H1 (cell line): ENCODE measurements around the gene STRIP2. TPM values are rescaled to one million over a fixed set of nuclear protein-coding genes. Genes with fewer than 3 reads are reported as not detected.

Experiments used
- CTCF ChIA-PET: fragments of 300-600 bp; sonication (Branson Sonifier 250); formaldehyde crosslinking; loops from one replicate; lab custom pipeline; 2021; ENCODE audit not compliant: partially characterized antibody; lab: Charles Lee
- POLR2A ChIA-PET: fragments of 300-600 bp; sonication (Branson Sonifier 250); formaldehyde crosslinking; loops from one replicate; lab custom pipeline; 2021; ENCODE audit warnings: inconsistent platforms; ENCODE audit not compliant: partially characterized antibody; lab: Charles Lee
- DNase-seq, 2 experiments: peaks; one replicate each; pipeline versions ENCODE4 v3.0.0 to v3.0.0-alpha.2; 2010 to 2022; ENCODE audit warnings: low spot score in 2 of 2, low read depth in 1 of 2, mixed read lengths in 1 of 2
- FAIRE-seq: peaks from 2 replicates; lab custom pipeline; 2011; peaks lifted over from hg19 to GRCh38; lab: Jason Lieb, UNC
- H2AFZ ChIP-seq: 2 replicates; pipeline ENCODE4 v1.8.1; 2012; ENCODE audit warnings: low read length, inconsistent platforms
- H2AK5ac ChIP-seq: 2 replicates; pipeline ENCODE4 v1.6.1; 2013; ENCODE audit warnings: low read depth, low read length
- H2BK120ac ChIP-seq: replicated peaks from 2 replicates; pipeline ENCODE3; 2013; ENCODE audit warnings: low read depth, low read length, inconsistent platforms
- H2BK12ac ChIP-seq: 2 replicates; pipeline ENCODE4 v1.6.1; 2013; ENCODE audit warnings: low read depth, low read length
- H2BK15ac ChIP-seq: 2 replicates; pipeline ENCODE4 v1.6.1; 2013; ENCODE audit warnings: low read length
- H2BK20ac ChIP-seq: 2 replicates; pipeline ENCODE4 v1.6.1; 2013; ENCODE audit warnings: low read length
- H2BK5ac ChIP-seq: 2 replicates; pipeline ENCODE4 v1.6.1; 2013; ENCODE audit warnings: low read depth, low read length
- H3K14ac ChIP-seq: 2 replicates; pipeline ENCODE4 v1.6.1; 2013; ENCODE audit warnings: inconsistent platforms; ENCODE audit not compliant: insufficient read length
- H3K18ac ChIP-seq: 2 replicates; pipeline ENCODE4 v1.6.1; 2013; ENCODE audit warnings: low read length; ENCODE audit errors: extremely low read depth
- H3K23ac ChIP-seq: 2 replicates; pipeline ENCODE4 v1.6.1; 2013; ENCODE audit warnings: inconsistent platforms; ENCODE audit not compliant: insufficient read length
- H3K23me2 ChIP-seq: 2 replicates; pipeline ENCODE4 v1.6.1; 2013; ENCODE audit warnings: low read depth, low read length
- H3K27ac ChIP-seq: 2 replicates; pipeline ENCODE4 v1.6.1; 2011; ENCODE audit warnings: low read depth, low read length, inconsistent platforms
- H3K27me3 ChIP-seq, 4 experiments: replicated peaks in 1 of 4; 1 replicate in 1 of 4; 2 replicates in 3 of 4; pipeline versions ENCODE4 v1.6.1 to v1.8.1; 2011 to 2013; ENCODE audit warnings: low read length in 3 of 4, mild to moderate bottlenecking in 3 of 4, inconsistent platforms in 2 of 4, mixed read lengths in 2 of 4, moderate library complexity in 1 of 4; ENCODE audit not compliant: control insufficient read depth in 3 of 4, insufficient read depth in 3 of 4; ENCODE audit errors: extremely low read depth in 1 of 4
- H3K36me3 ChIP-seq, 4 experiments: 2 replicates each; pipeline versions ENCODE4 v1.6.1 to v1.8.1; 2011 to 2013; ENCODE audit warnings: mild to moderate bottlenecking in 4 of 4, low read length in 3 of 4, moderate library complexity in 2 of 4, control low read depth in 1 of 4, inconsistent platforms in 1 of 4; ENCODE audit not compliant: insufficient read depth in 4 of 4, control insufficient read depth in 2 of 4
- H3K4ac ChIP-seq: replicated peaks from 2 replicates; pipeline ENCODE3; 2013; ENCODE audit warnings: low read length, low read depth, mixed read lengths, inconsistent platforms; ENCODE audit not compliant: insufficient read length
- H3K4me1 ChIP-seq, 4 experiments: replicated peaks in 1 of 4; 1 replicate in 1 of 4; 2 replicates in 3 of 4; pipeline versions ENCODE4 v1.6.1 to v1.8.1; 2011 to 2013; ENCODE audit warnings: low read length in 3 of 4, inconsistent platforms in 2 of 4, mixed read lengths in 1 of 4; ENCODE audit not compliant: insufficient read depth in 4 of 4, control insufficient read depth in 3 of 4
- H3K4me2 ChIP-seq, 2 experiments: 2 replicates each; pipeline versions ENCODE4 v1.6.1 to v1.8.1; 2011 to 2013; ENCODE audit warnings: low read depth in 2 of 2, low read length in 2 of 2, control low read depth in 1 of 2, inconsistent platforms in 1 of 2, mild to moderate bottlenecking in 1 of 2; ENCODE audit not compliant: insufficient read depth in 1 of 2
- H3K4me3 ChIP-seq, 4 experiments: fragments of 200-600, 300-600 bp in 1 of 4; sonication (generic), shearing (Covaris generic), sonication (Bioruptor Twin) in 1 of 4; 2 replicates each; pipeline versions ENCODE4 v1.5.1 to v1.8.1; 2011 to 2016; ENCODE audit warnings: low read length in 4 of 4, low read depth in 3 of 4, control low read depth in 2 of 4, inconsistent platforms in 2 of 4, mild to moderate bottlenecking in 2 of 4, mixed read lengths in 1 of 4, moderate library complexity in 1 of 4; ENCODE audit not compliant: insufficient read depth in 2 of 4; ENCODE audit errors: extremely low read depth in 1 of 4
- H3K56ac ChIP-seq: replicated peaks from 2 replicates; pipeline ENCODE3; 2013; ENCODE audit warnings: low read depth, mild to moderate bottlenecking, mixed read lengths, low read length, inconsistent platforms; ENCODE audit not compliant: insufficient read length
- H3K79me1 ChIP-seq: 2 replicates; pipeline ENCODE4 v1.6.1; 2013; ENCODE audit warnings: low read depth, low read length, control low read depth
- H3K79me2 ChIP-seq, 2 experiments: 2 replicates each; pipeline versions ENCODE4 v1.6.1 to v1.8.1; 2012 to 2013; ENCODE audit warnings: low read length in 2 of 2, mild to moderate bottlenecking in 2 of 2, inconsistent platforms in 1 of 2; ENCODE audit not compliant: insufficient read depth in 2 of 2, control insufficient read depth in 1 of 2
- H3K9ac ChIP-seq, 4 experiments: replicated peaks in 1 of 4; 1 replicate in 1 of 4; 2 replicates in 3 of 4; pipeline versions ENCODE4 v1.6.1 to v1.8.1; 2011 to 2013; ENCODE audit warnings: low read depth in 3 of 4, low read length in 3 of 4, control low read depth in 2 of 4, mild to moderate bottlenecking in 2 of 4, moderate library complexity in 2 of 4, inconsistent platforms in 1 of 4; ENCODE audit errors: extremely low read depth in 1 of 4
- H3K9me3 ChIP-seq, 2 experiments: 2 replicates each; pipeline versions ENCODE4 v1.6.1 to v1.8.1; 2012 to 2013; ENCODE audit warnings: mild to moderate bottlenecking in 2 of 2, moderate library complexity in 2 of 2, control low read depth in 1 of 2, inconsistent platforms in 1 of 2, low read depth in 1 of 2, low read length in 1 of 2, mixed read lengths in 1 of 2; ENCODE audit not compliant: insufficient read depth in 2 of 2
- H4K20me1 ChIP-seq, 2 experiments: replicated peaks in 1 of 2; 2 replicates each; pipeline versions ENCODE3 to v1.8.1; 2011 to 2013; ENCODE audit warnings: inconsistent platforms in 2 of 2, low read length in 2 of 2, mild to moderate bottlenecking in 1 of 2; ENCODE audit not compliant: insufficient read depth in 2 of 2, control insufficient read depth in 1 of 2
- H4K5ac ChIP-seq: 2 replicates; pipeline ENCODE4 v1.6.1; 2013; ENCODE audit warnings: low read length, low read depth, mixed read lengths, inconsistent platforms; ENCODE audit not compliant: insufficient read length
- H4K8ac ChIP-seq: 2 replicates; pipeline ENCODE4 v1.8.0; 2013; ENCODE audit warnings: mild to moderate bottlenecking, moderate library complexity, low read length, inconsistent platforms; ENCODE audit not compliant: insufficient read depth; ENCODE audit errors: extremely low read depth
- H4K91ac ChIP-seq: replicated peaks from 2 replicates; pipeline ENCODE3; 2013; ENCODE audit warnings: low read length, mixed read lengths, inconsistent platforms; ENCODE audit not compliant: insufficient read length
- BCL11A ChIP-seq, 2 experiments: IDR thresholded peaks; one replicate each; pipeline ENCODE4 v1.6.1; 2011; ENCODE audit warnings: low read depth in 2 of 2, low read length in 2 of 2, mild to moderate bottlenecking in 2 of 2
- CBX5 ChIP-seq: fragments of 300-800, 300-1000 bp; sonication (generic); IDR thresholded peaks from 2 replicates; pipeline ENCODE4 v1.7.1; 2016; ENCODE audit warnings: antibody characterized with exemption, low read length, low read depth
- CHD1 ChIP-seq: IDR thresholded peaks from 2 replicates; pipeline ENCODE4 v1.6.1; 2012; ENCODE audit warnings: low read depth, low read length, improper control_type of control experiment
- CTBP2 ChIP-seq: IDR thresholded peaks from 2 replicates; pipeline ENCODE4 v1.7.0; 2011; ENCODE audit warnings: borderline replicate concordance, mild to moderate bottlenecking, moderate library complexity, mixed read lengths, low read length; ENCODE audit not compliant: insufficient read depth, insufficient read length
- EZH2 ChIP-seq: fragments of 200-600 bp; sonication (generic); IDR thresholded peaks from 2 replicates; pipeline ENCODE4 v1.7.1; 2012; ENCODE audit warnings: low read depth, mild to moderate bottlenecking, moderate library complexity, low read length, inconsistent platforms; ENCODE audit not compliant: severe bottlenecking
- KDM1A ChIP-seq: fragments of 200-600, 300-600 bp; sonication (generic); IDR thresholded peaks from 2 replicates; pipeline ENCODE4 v1.7.1; 2016; ENCODE audit warnings: mild to moderate bottlenecking, low read length, borderline replicate concordance
- KDM5A ChIP-seq: fragments of 200-600 bp; IDR thresholded peaks from 2 replicates; pipeline ENCODE4 v1.7.1; 2012; ENCODE audit warnings: mild to moderate bottlenecking, low read length, inconsistent platforms, mixed read lengths
- MAFK ChIP-seq: IDR thresholded peaks from 2 replicates; pipeline ENCODE4 v1.6.1; 2012; ENCODE audit warnings: low read depth, mild to moderate bottlenecking, improper control_type of control experiment, low read length
- RAD21 ChIP-seq, 2 experiments: IDR thresholded peaks in 1 of 2; conservative IDR thresholded peaks in 1 of 2; 2 replicates each; pipeline ENCODE4 v1.6.1; 2011; ENCODE audit warnings: low read depth in 2 of 2, low read length in 2 of 2, improper control_type of control experiment in 1 of 2, inconsistent platforms in 1 of 2, mild to moderate bottlenecking in 1 of 2, moderate library complexity in 1 of 2
- RXRA ChIP-seq: IDR thresholded peaks from 2 replicates; pipeline ENCODE4 v1.6.1; 2011; ENCODE audit warnings: low read depth, mild to moderate bottlenecking, low read length, moderate library complexity; ENCODE audit not compliant: insufficient read depth
- SIN3A ChIP-seq, 2 experiments: IDR thresholded peaks in 1 of 2; conservative IDR thresholded peaks in 1 of 2; 2 replicates each; pipeline ENCODE4 v1.6.1; 2011 to 2012; ENCODE audit warnings: low read length in 2 of 2, improper control_type of control experiment in 1 of 2, low read depth in 1 of 2, mild to moderate bottlenecking in 1 of 2
- SRF ChIP-seq: IDR thresholded peaks from 2 replicates; pipeline ENCODE4 v1.6.1; 2011; ENCODE audit warnings: mild to moderate bottlenecking, low read depth, low read length, moderate library complexity
- TBP ChIP-seq: IDR thresholded peaks from 2 replicates; pipeline ENCODE4 v1.6.1; 2011; ENCODE audit warnings: low read depth, low read length, improper control_type of control experiment
- TCF12 ChIP-seq: IDR thresholded peaks from 2 replicates; pipeline ENCODE4 v1.6.1; 2011; ENCODE audit warnings: low read depth, mild to moderate bottlenecking, low read length
- TEAD4 ChIP-seq: IDR thresholded peaks from 2 replicates; pipeline ENCODE4 v1.6.1; 2012; ENCODE audit warnings: low read depth, low read length, inconsistent platforms, mixed read lengths
- WGBS, 2 experiments: shearing (Covaris generic) in 1 of 2; methylation state at CpG; one replicate each; pipeline versions ENCODE4 v1.1.6 to v1.1.7; 2013 to 2015; ENCODE audit warnings: low lambda C conversion rate in 2 of 2, mixed read lengths in 2 of 2, inconsistent platforms in 1 of 2, low coverage in 1 of 2, missing lambda C conversion rate in 1 of 2; ENCODE audit not compliant: insufficient replicate concordance in 2 of 2, insufficient coverage in 1 of 2, insufficient read length in 1 of 2; ENCODE audit errors: extremely low coverage in 1 of 2, missing lambda C conversion rate in 1 of 2; 5-methylcytosine and 5-hydroxymethylcytosine counted together
- polyA plus RNA-seq, 7 experiments: library from polyadenylated mRNA; depleted of rRNA in 3 of 7; stranded (reverse) in 5 of 7; unstranded in 2 of 7; fragments of >200 nt in 5 of 7; fragments of 200-250 nt in 2 of 7; gene quantifications; 1 replicate in 5 of 7; 2 replicates in 1 of 7; 4 replicates in 1 of 7; pipeline versions ENCODE4 v1.2.1 to v1.2.3, GENCODE V29; 2011 to 2013; ENCODE audit warnings: missing spikeins in 2 of 7, mixed read lengths in 2 of 7
- total RNA-seq: library from RNA; stranded (reverse); fragmentation: NEBNext Ultra II Directional; extraction: Animal tissue kit (Norgen Biotek cat#: 25700); gene quantifications from 2 replicates; pipeline ENCODE4 v1.2.1, GENCODE V29; 2021

The STRIP2 gene
- total and polyA plus RNA-seq, 2 of the 8 experiments (the other 6 are each of a cell fraction or from before 2014, with no cell fraction given) = 5.3 to 8.2 TPM

DNA sequence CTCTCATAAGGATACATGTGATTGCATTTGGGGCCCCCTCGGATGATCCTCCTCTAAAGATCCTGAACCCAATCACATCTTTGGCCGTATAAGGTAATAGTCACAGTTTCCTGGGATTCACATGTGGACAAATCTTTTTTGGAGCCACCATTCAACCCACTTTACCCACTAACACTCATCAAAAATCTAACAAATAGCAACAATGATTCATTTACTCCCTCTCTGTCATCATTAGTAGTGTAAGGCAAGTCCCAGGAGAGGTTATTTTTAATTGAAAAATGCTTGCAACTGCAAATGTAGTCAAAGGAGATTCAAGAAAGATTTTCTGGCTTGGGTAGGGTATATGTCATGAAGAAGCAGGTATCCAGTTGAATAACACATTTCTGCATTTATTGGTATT is 58.2 kb downstream of the STRIP2 start:
- ChIA-PET CTCF (no interaction called here), POLR2A (no interaction called here)
- Histone ChIP-seq H3K4me3 (no peak overlapping the region), H4K20me1 (no peaks in the 10 kb centered on the region), H3K9me3 (no peaks in the 10 kb centered on the region), H3K9ac (no peak overlapping the region), H4K5ac (no peak overlapping the region), H3K23me2 (no peaks in the 10 kb centered on the region), H2BK5ac (no peak overlapping the region), H3K79me2 (no peaks in the 10 kb centered on the region), H3K4me2 (no peak overlapping the region), H3K4ac (no peak overlapping the region), H3K79me1 (no peaks in the 10 kb centered on the region), H2BK12ac (no peak overlapping the region), H2AK5ac (no peak overlapping the region), H3K23ac (no peak overlapping the region), H2AFZ (no peak overlapping the region), H3K36me3 (no peaks in the 10 kb centered on the region), H3K18ac (no peak overlapping the region), H3K14ac (no peak overlapping the region), H2BK120ac (no peak overlapping the region), H3K27ac (no peak overlapping the region), H2BK20ac (no peak overlapping the region), H3K4me1 (no peaks in the 10 kb centered on the region), H3K27me3 (no peaks in the 10 kb centered on the region), H4K91ac (no peak overlapping the region), H4K8ac (no peak overlapping the region; the same call in 1 of the 2 replicates), H2BK15ac (no peak overlapping the region), H3K56ac (no peak overlapping the region)
- WGBS, 2 experiments = 80% methylated on average over 2 of the region's 2 CpGs; no CpG with 5 or more reads in 1 of the 2 experiments
- FAIRE-seq (no peak), DNase-seq (no peak)
- TF ChIP-seq BCL11A (IDR thresholded peaks at IDR 0.05; ENCODE audit: low read depth in 2 of 2, low read length in 2 of 2) (no peak), EZH2 (no peak), TBP (no peak), MAFK (no peak), SRF (no peak), TCF12 (no peak), KDM5A (no peak), CTBP2 (no peak), CBX5 (no peak), KDM1A (no peak), SIN3A (conservative IDR thresholded peaks at IDR 0.05 in 1 of 2, IDR thresholded peaks at IDR 0.05 in 1 of 2; ENCODE audit: low read depth in 1 of 2, low read length in 2 of 2) (no peak), RAD21 (IDR thresholded peaks at IDR 0.05 in 1 of 2, conservative IDR thresholded peaks at IDR 0.05 in 1 of 2; ENCODE audit: low read depth in 2 of 2, low read length in 2 of 2) (no peak), CHD1 (no peak), TEAD4 (no peak), RXRA (no peak)
